NCI-H460 (cell line): ENCODE measurements around the gene GRM7. TPM values are rescaled to one million over a fixed set of nuclear protein-coding genes. Genes with fewer than 3 reads are reported as not detected.

Experiments
- DNase-seq: peaks from one replicate; pipeline ENCODE4 v3.0.0-alpha.2; 2016; ENCODE audit warnings: low read depth; ENCODE audit errors: extremely low read depth
- total RNA-seq: library from RNA; depleted of rRNA; stranded (reverse); fragments of >200 nt; shearing (Covaris generic); gene quantifications from 2 replicates; pipeline ENCODE4 v1.2.3, GENCODE V29; 2014

Gene GRM7
- total RNA-seq, 1 experiment from 2014 or later = not detected

GRCh38 chr3:7289121-7289520, 428.2 kb downstream of the GRM7 start:
- DNase-seq = no peak

- no peak for DNase-seq
These were observed 429.3 kb downstream of the GRM7 start for GRCh38 chr3:7290077-7290825.

GRCh38 chr3:7292362-7292761, 431.4 kb downstream of the GRM7 start:
- DNase-seq = no peak

- no peak for DNase-seq
These were observed 432.4 kb downstream of the GRM7 start for GRCh38 chr3:7293286-7293685.

- no peak for DNase-seq
These were observed 444.6 kb downstream of the GRM7 start for GRCh38 chr3:7305561-7305960.

- no peak for DNase-seq
These were observed 446.0 kb downstream of the GRM7 start for GRCh38 chr3:7306901-7307300.

- DNase-seq = no peak
These were observed 446.5 kb downstream of the GRM7 start for GRCh38 chr3:7307410-7307809.

- no peak for DNase-seq
These were observed 448.8 kb downstream of the GRM7 start for GRCh38 chr3:7309641-7310102.

GRCh38 chr3:7315037-7315436, 454.1 kb downstream of the GRM7 start:
- no peak for DNase-seq

GRCh38 chr3:7322957-7323669, 462.2 kb downstream of the GRM7 start:
- no peak for DNase-seq

- no peak for DNase-seq
These were observed 467.4 kb downstream of the GRM7 start for GRCh38 chr3:7328339-7328738.

- DNase-seq = no peak
These were observed 471.8 kb downstream of the GRM7 start for GRCh38 chr3:7332696-7333095.

GRCh38 chr3:7333125-7333524, 472.2 kb downstream of the GRM7 start:
- DNase-seq = no peak

- DNase-seq = no peak
These were observed 479.9 kb downstream of the GRM7 start for GRCh38 chr3:7340795-7341194.

GRCh38 chr3:7346364-7346763, 485.4 kb downstream of the GRM7 start:
- DNase-seq = no peak

GRCh38 chr3:7357101-7357500, 496.2 kb downstream of the GRM7 start:
- DNase-seq = no peak

GRCh38 chr3:7367968-7368367, 507.1 kb downstream of the GRM7 start:
- no peak for DNase-seq

GRCh38 chr3:7368597-7368996, 507.7 kb downstream of the GRM7 start:
- DNase-seq = no peak

- DNase-seq = no peak
These were observed 511.0 kb downstream of the GRM7 start for GRCh38 chr3:7371693-7372572.

- no peak for DNase-seq
These were observed 516.2 kb downstream of the GRM7 start for GRCh38 chr3:7377103-7377502.

GRCh38 chr3:7381741-7382140, 520.8 kb downstream of the GRM7 start:
- no peak for DNase-seq
